A673 (cell line): ENCODE results near the gene C2CD3. TPM values are rescaled to one million over a fixed set of nuclear protein-coding genes. Genes with fewer than 3 reads are reported as not detected.

Experiments
- BruUV-seq: library from RNA; stranded (reverse); fragments of 400-500 nt; replicated peaks from 2 replicates; lab custom pipeline; 2021; lab: Mats Ljungman, UMichigan
- CTCF ChIA-PET: fragments of 300-600 bp; sonication (Branson Sonifier 250); formaldehyde crosslinking; loops from one replicate; lab custom pipeline; 2022; ENCODE audit warnings: antibody characterized with exemption; lab: Charles Lee
- POLR2A ChIA-PET: fragments of 300-600 bp; sonication (Branson Sonifier 250); formaldehyde crosslinking; loops from one replicate; lab custom pipeline; 2022; ENCODE audit warnings: antibody characterized with exemption; ENCODE audit not compliant: low non-redundant PET; lab: Charles Lee
- DNase-seq: peaks from one replicate; pipeline ENCODE4 v3.0.0-alpha.2; 2015; ENCODE audit warnings: low spot score
- H3K27ac ChIP-seq: fragments of 200-600 bp; sonication (generic); 2 replicates; pipeline ENCODE4 v1.5.1; 2016; ENCODE audit warnings: mixed run types, low read depth, mild to moderate bottlenecking, mixed read lengths, antibody characterized with exemption, low read length; ENCODE audit not compliant: poor library complexity, severe bottlenecking
- H3K27me3 ChIP-seq: fragments of 200-600 bp; sonication (generic); replicated peaks from 2 replicates; pipeline ENCODE4 v1.6.1; 2017; ENCODE audit warnings: mixed run types, low read depth, mild to moderate bottlenecking, mixed read lengths, antibody characterized with exemption, low read length; ENCODE audit not compliant: insufficient read depth, poor library complexity
- H3K36me3 ChIP-seq: fragments of 200-600 bp; sonication (generic); 2 replicates; pipeline ENCODE4 v1.6.1; 2016; ENCODE audit warnings: mixed run types, mild to moderate bottlenecking, mixed read lengths, antibody characterized with exemption, low read length; ENCODE audit not compliant: insufficient read depth, poor library complexity, severe bottlenecking
- H3K4me1 ChIP-seq: fragments of 200-600 bp; sonication (generic); 2 replicates; pipeline ENCODE4 v1.6.1; 2017; ENCODE audit warnings: mixed run types, mild to moderate bottlenecking, mixed read lengths, antibody characterized with exemption, low read length; ENCODE audit not compliant: insufficient read depth, poor library complexity, severe bottlenecking
- H3K4me3 ChIP-seq: fragments of 200-600 bp; sonication (generic); 2 replicates; pipeline ENCODE4 v1.5.1; 2016; ENCODE audit warnings: low read depth, mixed run types, mild to moderate bottlenecking, mixed read lengths, low read length; ENCODE audit not compliant: poor library complexity, severe bottlenecking
- H3K9me3 ChIP-seq: fragments of 200-600 bp; sonication (generic); 2 replicates; pipeline ENCODE4 v1.6.1; 2016; ENCODE audit warnings: mixed run types, low read depth, mild to moderate bottlenecking, mixed read lengths, antibody characterized with exemption, low read length; ENCODE audit not compliant: poor library complexity, severe bottlenecking
- CTCF ChIP-seq: fragments of 300-800, 200-600 bp; sonication (generic); conservative IDR thresholded peaks from 2 replicates; pipeline ENCODE4 v1.5.1; 2017; ENCODE audit warnings: low read depth, mild to moderate bottlenecking, antibody characterized with exemption, low read length, moderate library complexity, mixed read lengths
- EZH2 ChIP-seq: fragments of 200-600 bp; sonication (generic); IDR thresholded peaks from 2 replicates; pipeline ENCODE4 v1.6.1; 2017; ENCODE audit warnings: borderline replicate concordance, low read depth, mild to moderate bottlenecking, mixed read lengths, antibody characterized with exemption, low read length; ENCODE audit not compliant: poor library complexity, severe bottlenecking
- intact Hi-C: fragments of 100-400 bp; cut with micrococcal nuclease; formaldehyde crosslinking; loops from one replicate; pipeline ENCODE4 v1.10.0; 2022; ENCODE audit not compliant: unreplicated experiment
- total RNA-seq: library from RNA; stranded (reverse); gene quantifications from 2 replicates; pipeline ENCODE4 v1.2.3, GENCODE V29; 2021

Gene C2CD3
- total RNA-seq, 1 experiment from 2014 or later, result 49.1 TPM

GRCh38 chr11:74116719-74117118 is 54.1 kb downstream of the C2CD3 start:
- no peak overlapping the region for H3K27ac ChIP-seq
- TF ChIP-seq CTCF (no peak), EZH2 (no peak)
- H3K36me3 ChIP-seq, result peaks cover 18% of the 10 kb centered on the region
- ChIA-PET CTCF (no interaction called here), POLR2A (no interaction called here)
- H3K27me3 ChIP-seq, result no peaks in the 10 kb centered on the region
- DNase-seq, result no peak
- peaks cover 4% of the 10 kb centered on the region for H3K9me3 ChIP-seq
- intact Hi-C loops, result no loop called here
- no peaks in the 10 kb centered on the region for H3K4me1 ChIP-seq
- no peak overlapping the region for H3K4me3 ChIP-seq
- BruUV-seq, result no TSS peak

- H3K4me1 ChIP-seq, result no peaks in the 10 kb centered on the region
- H3K27me3 ChIP-seq, result no peaks in the 10 kb centered on the region
- CTCF ChIA-PET, result no interaction called here
- DNase-seq, result no peak
- peaks cover 22% of the 10 kb centered on the region for H3K36me3 ChIP-seq
- no peak overlapping the region for H3K4me3 ChIP-seq
- H3K9me3 ChIP-seq, result peaks cover 4% of the 10 kb centered on the region
- no peak for TF ChIP-seq EZH2
- TF ChIP-seq CTCF, result no peak
- POLR2A ChIA-PET, result no interaction called here
- intact Hi-C loops, result no loop called here
- no TSS peak for BruUV-seq
- no peak overlapping the region for H3K27ac ChIP-seq
These were observed 57.9 kb downstream of the C2CD3 start for GRCh38 chr11:74112877-74113276.

- BruUV-seq, result no TSS peak
- Histone ChIP-seq H3K27ac (no peak overlapping the region), H3K9me3 (no peaks in the 10 kb centered on the region), H3K36me3 (peaks cover 21% of the 10 kb centered on the region), H3K4me3 (no peak overlapping the region), H3K4me1 (peaks cover 5% of the 10 kb centered on the region), H3K27me3 (no peaks in the 10 kb centered on the region)
- POLR2A ChIA-PET, result no interaction called here
- CTCF ChIA-PET, result no interaction called here
- no peak for TF ChIP-seq CTCF
- no peak for TF ChIP-seq EZH2
- DNase-seq, result no peak
- intact Hi-C loops, result no loop called here
These were observed 64.7 kb downstream of the C2CD3 start for GRCh38 chr11:74106124-74106523.
